Activated T-cell treated with anti-CD3 and anti-CD28 coated beads for 1 hour (primary cell): ENCODE data around the gene SORCS2.

Experiments used
- DNase-seq: peaks from one replicate; pipeline ENCODE4 v3.0.0-alpha.2; 2020; ENCODE audit warnings: low read depth

The SORCS2 gene

GRCh38 chr4:7326693-7327340 lies 134.5 kb downstream of the SORCS2 start:
- DNase-seq = no peak

- DNase-seq = no peak
Observed at GRCh38 chr4:7327341-7327885, 135.1 kb downstream of the SORCS2 start.

- no peak for DNase-seq
Observed at GRCh38 chr4:7328162-7328912, 136.0 kb downstream of the SORCS2 start.

- DNase-seq = no peak
Observed at GRCh38 chr4:7328913-7329638, 136.7 kb downstream of the SORCS2 start.

- no peak for DNase-seq
Observed at GRCh38 chr4:7330031-7330596, 137.8 kb downstream of the SORCS2 start.

- DNase-seq = no peak
Observed at GRCh38 chr4:7330811-7331681, 138.7 kb downstream of the SORCS2 start.

- no peak for DNase-seq
Observed at GRCh38 chr4:7331682-7332000, 139.3 kb downstream of the SORCS2 start.

- no peak for DNase-seq
Observed at GRCh38 chr4:7332216-7333023, 140.1 kb downstream of the SORCS2 start.

GRCh38 chr4:7333024-7333780 lies 140.9 kb downstream of the SORCS2 start:
- no peak for DNase-seq

GRCh38 chr4:7333801-7334421 lies 141.6 kb downstream of the SORCS2 start:
- DNase-seq = no peak

GRCh38 chr4:7334521-7335275 lies 142.4 kb downstream of the SORCS2 start:
- DNase-seq = no peak

GRCh38 chr4:7335344-7336066 lies 143.2 kb downstream of the SORCS2 start:
- no peak for DNase-seq

GRCh38 chr4:7336067-7336569 lies 143.8 kb downstream of the SORCS2 start:
- DNase-seq = no peak

- no peak for DNase-seq
Observed at GRCh38 chr4:7336732-7337131, 144.4 kb downstream of the SORCS2 start.

- no peak for DNase-seq
Observed at GRCh38 chr4:7337196-7338058, 145.1 kb downstream of the SORCS2 start.

GRCh38 chr4:7338059-7338452 lies 145.7 kb downstream of the SORCS2 start:
- DNase-seq = no peak
